Measurements from ENCODE around the gene KIF13A.

KIF13A gene

DNA sequence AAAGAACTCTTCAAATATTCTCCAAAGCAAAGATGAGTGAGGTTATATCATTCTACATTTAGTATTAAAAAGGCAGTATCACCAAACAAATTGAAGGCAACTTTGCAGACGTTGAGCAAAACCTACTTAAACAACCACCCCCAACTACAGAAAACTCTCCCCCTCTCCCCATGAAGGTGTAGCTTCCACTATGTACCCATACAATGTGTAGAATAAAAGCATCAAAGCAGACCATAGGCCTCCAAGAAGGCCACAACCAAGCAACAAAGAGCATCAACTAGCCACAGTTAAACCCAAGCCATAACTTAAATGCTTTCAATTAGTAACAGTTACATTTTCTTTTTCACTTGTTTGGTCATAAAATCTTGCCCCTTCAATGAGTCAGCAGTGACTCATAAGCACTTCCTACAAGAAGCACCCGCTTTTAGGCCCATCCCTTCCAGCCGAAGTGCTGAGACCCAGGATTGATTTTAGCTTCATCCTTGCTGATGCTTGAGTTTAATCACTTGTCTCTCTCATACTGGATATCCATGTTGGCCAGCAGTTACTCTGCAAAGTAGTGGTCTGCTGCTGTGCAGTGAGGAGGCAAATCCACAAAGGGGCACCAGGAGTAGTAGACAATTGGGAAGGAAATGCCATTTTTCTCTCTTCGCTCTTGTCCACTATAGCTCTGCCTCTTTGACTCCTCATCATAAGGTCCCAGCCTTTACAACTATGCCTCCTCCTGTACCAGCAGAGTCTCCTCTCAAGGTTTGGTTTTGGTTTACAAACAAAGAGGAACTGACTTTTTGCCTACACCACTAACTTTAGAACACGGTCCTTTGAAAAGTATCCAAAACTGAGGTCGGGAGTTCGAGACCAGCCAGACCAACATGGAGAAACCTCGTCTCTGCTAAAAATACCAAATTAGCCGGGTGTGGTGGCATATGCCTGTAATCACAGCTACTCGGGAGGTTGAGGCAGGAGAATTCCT is 272.3 kb downstream of the KIF13A start:
- no peak for DNase-seq

DNA sequence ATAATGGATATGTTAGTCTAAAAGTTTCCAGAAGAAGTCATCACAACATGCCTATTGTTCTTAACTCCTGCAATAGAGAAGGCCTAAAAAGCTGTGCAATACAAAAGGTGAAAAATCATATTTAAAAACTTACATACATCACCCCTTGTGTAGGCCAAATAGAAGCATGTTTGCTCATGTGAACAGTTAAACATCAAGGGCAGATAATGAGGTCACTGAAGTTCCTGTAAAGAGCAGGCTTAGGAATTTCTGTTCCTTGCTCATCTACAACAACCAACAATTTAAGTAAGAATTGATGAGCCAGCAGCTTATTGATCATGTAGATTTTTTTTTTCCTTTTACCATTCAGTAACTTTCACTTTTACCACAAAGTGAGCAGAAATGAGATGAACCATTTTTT is 273.3 kb downstream of the KIF13A start:
- DNase-seq = no peak

DNA sequence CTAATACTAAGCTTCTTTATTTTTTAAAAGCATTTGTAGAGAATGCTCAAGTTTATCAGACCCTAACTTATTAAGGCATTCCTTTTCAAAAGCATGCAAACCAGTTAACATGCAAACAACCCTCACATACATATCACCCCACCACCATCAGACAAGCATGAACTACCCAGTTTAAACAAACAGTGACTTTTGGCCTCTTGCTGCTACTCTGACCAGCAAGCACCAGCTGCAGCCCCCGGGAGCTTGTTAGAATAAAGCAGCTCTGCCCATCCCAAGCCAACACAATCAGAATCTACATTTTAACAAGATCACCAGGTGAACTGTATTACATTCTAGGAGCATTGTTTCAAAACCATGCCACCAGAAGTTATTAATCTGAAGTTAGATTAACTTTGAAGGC is 274.9 kb downstream of the KIF13A start:
- no peak for DNase-seq

DNA sequence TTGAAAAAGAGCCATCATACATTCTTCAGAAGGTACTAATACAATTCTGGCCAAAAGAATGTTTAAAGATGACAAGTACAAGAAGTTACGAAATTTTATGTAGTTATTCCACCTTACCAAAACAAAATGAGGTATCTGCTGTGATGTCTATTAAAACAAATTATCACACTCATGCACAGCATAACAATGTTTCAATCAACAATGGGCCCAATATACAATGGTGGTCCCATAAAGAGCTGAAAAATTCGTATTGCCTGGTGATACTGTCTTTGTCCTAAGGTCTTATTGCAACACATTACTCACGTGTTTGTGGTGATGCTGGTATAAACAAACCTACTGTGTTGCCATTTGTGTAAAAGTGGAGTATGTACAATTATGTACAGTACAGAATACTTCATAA is 277.1 kb downstream of the KIF13A start:
- DNase-seq = no peak

DNA sequence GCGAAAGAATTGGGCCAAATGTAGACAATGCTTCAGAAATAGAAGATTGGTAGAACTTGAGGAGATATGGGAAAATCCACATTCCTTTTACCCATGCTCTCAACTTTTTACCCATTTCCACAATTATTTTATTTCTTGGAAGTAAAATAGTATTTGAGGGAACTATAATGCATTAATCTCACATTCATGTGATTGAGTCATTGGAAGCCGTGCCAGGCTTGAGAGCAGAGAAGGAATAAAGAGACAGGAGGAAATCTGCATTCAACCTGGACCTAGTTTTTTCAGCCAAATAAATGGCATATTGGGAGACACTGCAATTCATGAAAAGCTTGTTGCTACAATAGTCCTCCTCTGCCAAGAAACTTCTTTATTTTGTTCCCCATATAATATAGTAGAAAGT is 278.0 kb downstream of the KIF13A start:
- no peak for DNase-seq

Measured in hippocampal formation (tissue), 2 donors.